K562 (cell line): Measurements from ENCODE around the gene RAB3GAP1. TPM values are rescaled to one million over a fixed set of nuclear protein-coding genes. Genes with fewer than 3 reads are reported as not detected.

Experiments
- ATAC-seq: fragments of 200-7000 bp; cut with Tn5 transposase; 3 replicates; pipeline ENCODE4 v1.9.1; 2020; ENCODE audit warnings: moderate library complexity
- BruUV-seq: library from RNA; stranded (reverse); fragments of 400-500 nt; replicated peaks from 2 replicates; lab custom pipeline; 2021; lab: Mats Ljungman, UMichigan
- CTCF ChIA-PET: fragments of 300-600 bp; formaldehyde crosslinking; extraction: SDS; loops from one replicate; lab custom pipeline; 2021; ENCODE audit warnings: low intra/inter-chr PET ratio; lab: Yijun Ruan, JAX
- POLR2A ChIA-PET: fragments of 300-600, 350-650 bp; sonication (Branson Sonifier 250); formaldehyde crosslinking; extraction: SDS; loops from one replicate; lab custom pipeline; 2021; ENCODE audit warnings: antibody characterized with exemption, inconsistent platforms; lab: Yijun Ruan, JAX
- DNase-seq, 4 experiments: peaks; one replicate each; pipeline versions ENCODE4 v3.0.0 to v3.0.0-alpha.2; 2011 to 2018; ENCODE audit warnings: low spot score in 3 of 4, mixed read lengths in 3 of 4; ENCODE audit errors: extremely low read depth in 1 of 4
- FAIRE-seq: peaks from 2 replicates; lab custom pipeline; 2011; peaks lifted over from hg19 to GRCh38; lab: Jason Lieb, UNC
- H2AFZ ChIP-seq: 2 replicates; pipeline ENCODE4 v1.6.0; 2011; ENCODE audit warnings: low read depth, low read length, control low read depth, inconsistent platforms
- H3K27ac ChIP-seq: fragments of 200-600 bp; 3 replicates; pipeline ENCODE4 v1.8.0; 2011; ENCODE audit warnings: low read depth, mild to moderate bottlenecking, control low read depth, inconsistent platforms, low read length, moderate library complexity, mixed read lengths; ENCODE audit errors: extremely low read depth
- H3K27me3 ChIP-seq, 2 experiments: fragments of 300-600 bp in 1 of 2; 2 replicates in 1 of 2; 3 replicates in 1 of 2; pipeline versions ENCODE4 v1.6.0 to v1.8.0; 2011; ENCODE audit warnings: inconsistent platforms in 2 of 2, low read length in 2 of 2, mild to moderate bottlenecking in 1 of 2, mixed read lengths in 1 of 2, moderate library complexity in 1 of 2; ENCODE audit not compliant: control insufficient read depth in 2 of 2, insufficient read depth in 2 of 2
- H3K36me3 ChIP-seq: fragments of 300-600 bp; 3 replicates; pipeline ENCODE4 v1.8.0; 2011; ENCODE audit warnings: mild to moderate bottlenecking, low read length, inconsistent platforms; ENCODE audit not compliant: control insufficient read depth, insufficient read depth
- H3K4me1 ChIP-seq, 2 experiments: fragments of 200-600 bp in 1 of 2; replicated peaks in 1 of 2; 2 replicates in 1 of 2; 3 replicates in 1 of 2; pipeline versions ENCODE4 v1.5.1 to v1.8.0; 2011; ENCODE audit warnings: inconsistent platforms in 2 of 2, low read length in 2 of 2, mild to moderate bottlenecking in 1 of 2, mixed read lengths in 1 of 2, moderate library complexity in 1 of 2; ENCODE audit not compliant: control insufficient read depth in 2 of 2, insufficient read depth in 2 of 2
- H3K4me2 ChIP-seq: 2 replicates; pipeline ENCODE4 v1.6.1; 2011; ENCODE audit warnings: low read length, control low read depth, inconsistent platforms, mixed read lengths; ENCODE audit not compliant: insufficient read depth
- H3K4me3 ChIP-seq: fragments of 200-600 bp; sonication (generic), shearing (Covaris generic); 2 replicates; pipeline ENCODE4 v1.5.1; 2016; ENCODE audit warnings: control low read depth, inconsistent platforms
- H3K79me2 ChIP-seq: fragments of 200-600 bp; 3 replicates; pipeline ENCODE4 v1.8.0; 2011; ENCODE audit warnings: low read length, inconsistent platforms; ENCODE audit not compliant: control insufficient read depth, insufficient read depth
- H3K9ac ChIP-seq, 2 experiments: 2 replicates each; pipeline versions ENCODE4 v1.6.0 to v1.6.1; 2011; ENCODE audit warnings: low read depth in 2 of 2, low read length in 2 of 2, control low read depth in 1 of 2, inconsistent platforms in 1 of 2, mild to moderate bottlenecking in 1 of 2, mixed read lengths in 1 of 2; ENCODE audit not compliant: insufficient read depth in 1 of 2
- H3K9me1 ChIP-seq: one replicate; pipeline ENCODE4 v1.6.0; 2011; ENCODE audit warnings: inconsistent platforms, mild to moderate bottlenecking, low read length, moderate library complexity; ENCODE audit not compliant: control insufficient read depth, insufficient read depth
- H3K9me3 ChIP-seq: replicated peaks from 2 replicates; pipeline ENCODE4 v1.5.1; 2011; ENCODE audit warnings: low read depth, low read length, inconsistent platforms; ENCODE audit not compliant: control insufficient read depth, insufficient read depth
- H4K20me1 ChIP-seq: replicated peaks from 2 replicates; pipeline ENCODE4 v1.6.1; 2011; ENCODE audit warnings: low read length, inconsistent platforms, mixed read lengths; ENCODE audit not compliant: control insufficient read depth, insufficient read depth
- ARID3B ChIP-seq: fragments of 250-450 bp; sonication (Bioruptor Pico); IDR thresholded peaks from 2 replicates; pipeline ENCODE4 v1.4.0; 2020; ENCODE audit warnings: borderline replicate concordance
- ATF7 ChIP-seq: fragments of 450-650 bp; IDR thresholded peaks from 2 replicates; pipeline ENCODE4 v1.7.1; 2014; ENCODE audit warnings: mild to moderate bottlenecking, moderate library complexity
- GTF2B ChIP-seq: IDR thresholded peaks from 2 replicates; pipeline ENCODE4 v1.6.1; 2011; ENCODE audit not compliant: insufficient read length; ENCODE audit errors: extremely low read depth
- KDM5B ChIP-seq: fragments of 200-600 bp; sonication (generic); IDR thresholded peaks from 2 replicates; pipeline ENCODE4 v1.6.1; 2012; ENCODE audit warnings: low read depth, mild to moderate bottlenecking, moderate library complexity, low read length, control low read depth, inconsistent platforms; ENCODE audit not compliant: insufficient replicate concordance
- NFIC ChIP-seq: fragments of 450-650 bp; IDR thresholded peaks from 2 replicates; pipeline ENCODE4 v1.6.1; 2017; ENCODE audit warnings: mild to moderate bottlenecking, inconsistent platforms
- ZC3H4 ChIP-seq: sonication (generic); formaldehyde crosslinking; IDR thresholded peaks from 2 replicates; pipeline ENCODE4 v1.9.0; 2021; ENCODE audit warnings: missing genetic modification reagents, borderline replicate concordance
- ZNF133 ChIP-seq: fragments of 250-450 bp; sonication (Bioruptor Pico); IDR thresholded peaks from 2 replicates; pipeline ENCODE4 v1.4.0; 2020; ENCODE audit warnings: mild to moderate bottlenecking
- ZNF408 ChIP-seq: fragments of 250-450 bp; sonication (Bioruptor Pico); IDR thresholded peaks from 2 replicates; pipeline ENCODE4 v1.4.0; 2020; ENCODE audit warnings: low read depth, mild to moderate bottlenecking, moderate library complexity
- ZNF639 ChIP-seq, 2 experiments: fragments of 200-800 bp in 1 of 2; sonication (Bioruptor generic) in 1 of 2; sonication (generic) in 1 of 2; formaldehyde crosslinking in 1 of 2; IDR thresholded peaks in 1 of 2; conservative IDR thresholded peaks in 1 of 2; 2 replicates each; pipeline versions ENCODE4 v1.5.0 to v1.6.1; 2016 to 2020; ENCODE audit warnings: missing compliant biosample characterization in 1 of 2, missing genetic modification characterization in 1 of 2, missing genetic modification reagents in 1 of 2
- WGBS: fragments of 100-300 bp; shearing (Covaris generic); methylation state at CpG from one replicate; pipeline ENCODE4 v1.1.6; 2016; ENCODE audit warnings: low coverage, mixed read lengths; ENCODE audit not compliant: insufficient coverage; ENCODE audit errors: missing lambda C conversion rate; 5-methylcytosine and 5-hydroxymethylcytosine counted together
- in situ Hi-C: fragments of 300-500 bp; cut with MboI; formaldehyde crosslinking; loops from 4 replicates; pipeline ENCODE4 v1.15.0; 2018; ENCODE audit warnings: inconsistent platforms, mixed read lengths
- intact Hi-C: fragments of 100-400 bp; cut with micrococcal nuclease; formaldehyde crosslinking; loops from 2 replicates; pipeline ENCODE4 v1.14.2; 2022
- polyA plus RNA-seq, 8 experiments: library from polyadenylated mRNA; depleted of rRNA in 4 of 8; stranded (reverse) in 5 of 8; unstranded in 3 of 8; fragments of >200 nt; fragmentation: Nextera tagmentation in 2 of 8; fragmentation: Illumina TruSeq in 1 of 8; extraction: Ambion mirVana in 2 of 8; extraction: Trizol in 1 of 8; gene quantifications; 2 replicates each; pipeline versions ENCODE4 v1.2.1 to v1.2.3, GENCODE V29; 2011 to 2014; ENCODE audit warnings: inconsistent platforms in 1 of 8, missing spikeins in 1 of 8
- total RNA-seq, 7 experiments: library from RNA; depleted of rRNA in 6 of 7; stranded (reverse); fragments of >200 nt in 6 of 7; fragmentation: Illumina TruSeq in 2 of 7; extraction: Trizol in 2 of 7; gene quantifications; 2 replicates each; pipeline versions ENCODE4 v1.2.1 to v1.2.3, GENCODE V29; 2011 to 2021; ENCODE audit warnings: low replicate concordance in 1 of 7

Gene RAB3GAP1
- total and polyA plus RNA-seq, 9 of the 15 experiments (the other 6 are each of a cell fraction or from before 2014, with no cell fraction given): 15.5 to 48.6 (median 33.0) TPM

GRCh38 chr2:135099802-135100483 is 47.9 kb downstream of the RAB3GAP1 start:
- no peak overlapping the region for H3K4me3 ChIP-seq
- no peak overlapping the region for H2AFZ ChIP-seq
- H3K4me2 ChIP-seq: no peak overlapping the region
- no peak overlapping the region for H3K9ac ChIP-seq
- no peak for TF ChIP-seq KDM5B
- ChIA-PET POLR2A (no interaction called here), CTCF (no interaction called here)
- no peaks in the 10 kb centered on the region for H3K4me1 ChIP-seq
- intact Hi-C loops: no loop called here
- H4K20me1 ChIP-seq: no peaks in the 10 kb centered on the region
- 78% methylated on average over 5 of the region's 5 CpGs for WGBS
- no peak overlapping the region for H3K27ac ChIP-seq
- in situ Hi-C loops: no loop called here
- H3K36me3 ChIP-seq: peaks cover 24% of the 10 kb centered on the region
- peak; percentile 6 for FAIRE-seq
- no peak for DNase-seq
- BruUV-seq: no TSS peak
- H3K9me3 ChIP-seq: no peaks in the 10 kb centered on the region
- no peaks in the 10 kb centered on the region for H3K9me1 ChIP-seq
- no peak for ATAC-seq
- no peaks in the 10 kb centered on the region for H3K27me3 ChIP-seq
- H3K79me2 ChIP-seq: no peaks in the 10 kb centered on the region; the same call in 2 of the 3 replicates

- FAIRE-seq: no peak
- Histone ChIP-seq H3K9ac (no peak overlapping the region), H3K27ac (no peak overlapping the region), H4K20me1 (no peaks in the 10 kb centered on the region)
- POLR2A ChIA-PET: interaction anchor here (0.7 kb wide), 1 partner anchor 10 kb away, joined by 3 read pairs; no protein-coding TSS in a partner anchor
- no TSS peak for BruUV-seq
- TF ChIP-seq ZNF639 (CRISPR knock-in tag; conservative IDR thresholded peaks at IDR 0.05 in 1 of 2, IDR thresholded peaks at IDR 0.05 in 1 of 2) (no peak), NFIC (no peak), ZNF133 (no peak), ARID3B (no peak), ZC3H4 (no peak), GTF2B (no peak), ATF7 (no peak), ZNF408 (no peak)
- TF ChIP-seq, all 486 proteins: peak for 0
- no peaks in the 10 kb centered on the region for H3K9me3 ChIP-seq
- H3K36me3 ChIP-seq: peaks cover 12% of the 10 kb centered on the region; the same call in 2 of the 3 replicates
- CTCF ChIA-PET: no interaction called here
- no peak for ATAC-seq
- H3K4me2 ChIP-seq: no peak overlapping the region
- no peaks in the 10 kb centered on the region for H3K27me3 ChIP-seq
- no peaks in the 10 kb centered on the region for H3K4me1 ChIP-seq
- no peak overlapping the region for H3K4me3 ChIP-seq
- no peak overlapping the region for H2AFZ ChIP-seq
- intact Hi-C loops: no loop called here
- H3K79me2 ChIP-seq: no peaks in the 10 kb centered on the region; the same call in 2 of the 3 replicates
- in situ Hi-C loops: no loop called here
- H3K9me1 ChIP-seq: no peaks in the 10 kb centered on the region
- 100% methylated on average over 1 of the region's 1 CpG for WGBS
- DNase-seq: no peak
Observed at GRCh38 chr2:135103843-135104242, 51.8 kb downstream of the RAB3GAP1 start.
